HepG2 (cell line): ENCODE results near the gene NOS1. TPM values are rescaled to one million over a fixed set of nuclear protein-coding genes. Genes with fewer than 3 reads are reported as not detected.

Experiments used
- AKAP8 ChIP-seq: sonication (generic); formaldehyde crosslinking; IDR thresholded peaks from 2 replicates; pipeline ENCODE4 v1.5.1; 2020; ENCODE audit warnings: mild to moderate bottlenecking, missing genetic modification reagents
- ARID2 ChIP-seq: sonication (generic); formaldehyde crosslinking; IDR thresholded peaks from 2 replicates; pipeline ENCODE4 v1.8.1; 2022; ENCODE audit warnings: mild to moderate bottlenecking, missing genetic modification reagents, borderline replicate concordance
- ARNT2 ChIP-seq: sonication (generic); formaldehyde crosslinking; IDR thresholded peaks from 2 replicates; pipeline ENCODE4 v1.8.0; 2022; ENCODE audit warnings: mild to moderate bottlenecking, low read depth, missing genetic modification reagents, moderate library complexity
- BCL3 ChIP-seq: sonication (generic); formaldehyde crosslinking; IDR thresholded peaks from 2 replicates; pipeline ENCODE4 v1.5.1; 2020; ENCODE audit warnings: mild to moderate bottlenecking, missing genetic modification reagents, moderate library complexity
- BCL6 ChIP-seq: IDR thresholded peaks from 2 replicates; pipeline ENCODE4 v1.6.1; 2016; ENCODE audit warnings: missing genetic modification reagents, missing compliant biosample characterization
- EEA1 ChIP-seq: sonication (generic); formaldehyde crosslinking; IDR thresholded peaks from 2 replicates; pipeline ENCODE4 v1.5.1; 2020; ENCODE audit warnings: mild to moderate bottlenecking, missing genetic modification reagents, borderline replicate concordance
- KDM2A ChIP-seq: sonication (generic); formaldehyde crosslinking; IDR thresholded peaks from 2 replicates; pipeline ENCODE4 v1.4.0; 2020; ENCODE audit warnings: low read depth, missing genetic modification reagents, borderline replicate concordance
- KDM6A ChIP-seq: IDR thresholded peaks from 2 replicates; pipeline ENCODE4 v1.6.1; 2016; ENCODE audit warnings: low read depth
- KLF6 ChIP-seq: IDR thresholded peaks from 2 replicates; pipeline ENCODE4 v1.8.0; 2016; ENCODE audit warnings: missing biosample characterization, missing genetic modification reagents
- PHF8 ChIP-seq: sonication (generic); formaldehyde crosslinking; IDR thresholded peaks from 2 replicates; pipeline ENCODE4 v1.5.0; 2020; ENCODE audit warnings: missing genetic modification reagents
- RBFOX2 ChIP-seq: fragments of 200-400 bp; formaldehyde crosslinking; IDR thresholded peaks from 2 replicates; pipeline ENCODE4 v1.6.1; 2017; ENCODE audit warnings: low read depth, mild to moderate bottlenecking, low read length
- TGIF2 ChIP-seq: IDR thresholded peaks from 2 replicates; pipeline ENCODE4 v1.6.1; 2016; ENCODE audit warnings: control low read depth, missing compliant biosample characterization
- YEATS4 ChIP-seq: sonication (generic); formaldehyde crosslinking; IDR thresholded peaks from 2 replicates; pipeline ENCODE4 v1.4.0; 2020; ENCODE audit warnings: missing genetic modification reagents, borderline replicate concordance
- ZGPAT ChIP-seq: IDR thresholded peaks from 2 replicates; pipeline ENCODE4 v1.6.1; 2016; ENCODE audit warnings: mild to moderate bottlenecking
- ZIK1 ChIP-seq: sonication (generic); formaldehyde crosslinking; IDR thresholded peaks from 2 replicates; pipeline ENCODE4 v1.5.0; 2020; ENCODE audit warnings: mild to moderate bottlenecking, low read depth, missing genetic modification reagents, borderline replicate concordance
- ZNF274 ChIP-seq: sonication (generic); formaldehyde crosslinking; IDR thresholded peaks from 2 replicates; pipeline ENCODE4 v1.5.1; 2020; ENCODE audit warnings: mild to moderate bottlenecking, missing genetic modification reagents
- ZNF331 ChIP-seq: sonication (generic); formaldehyde crosslinking; IDR thresholded peaks from 2 replicates; pipeline ENCODE4 v1.4.0; 2020; ENCODE audit warnings: missing genetic modification reagents
- ZNF441 ChIP-seq: sonication (generic); formaldehyde crosslinking; IDR thresholded peaks from 2 replicates; pipeline ENCODE4 v1.7.0; 2021; ENCODE audit warnings: missing genetic modification reagents, borderline replicate concordance
- ZNF605 ChIP-seq: sonication (generic); formaldehyde crosslinking; IDR thresholded peaks from 2 replicates; pipeline ENCODE4 v1.8.0; 2022; ENCODE audit warnings: mild to moderate bottlenecking, missing genetic modification reagents
- ZNF607 ChIP-seq: sonication (generic); formaldehyde crosslinking; IDR thresholded peaks from 2 replicates; pipeline ENCODE4 v1.5.1; 2020; ENCODE audit warnings: missing genetic modification reagents, mild to moderate bottlenecking, borderline replicate concordance
- ZNF770 ChIP-seq: sonication (generic); formaldehyde crosslinking; IDR thresholded peaks from 2 replicates; pipeline ENCODE4 v1.5.0; 2020; ENCODE audit warnings: mild to moderate bottlenecking, missing genetic modification reagents
- ZNF788 ChIP-seq: sonication (generic); formaldehyde crosslinking; IDR thresholded peaks from 2 replicates; pipeline ENCODE4 v1.5.0; 2020; ENCODE audit warnings: mild to moderate bottlenecking, missing genetic modification reagents, borderline replicate concordance
- ZSCAN25 ChIP-seq: sonication (generic); formaldehyde crosslinking; IDR thresholded peaks from 2 replicates; pipeline ENCODE4 v1.8.0; 2022; ENCODE audit warnings: mild to moderate bottlenecking, missing genetic modification reagents
- ZSCAN9 ChIP-seq: IDR thresholded peaks from 2 replicates; pipeline ENCODE4 v1.6.1; 2016; ENCODE audit warnings: borderline replicate concordance
- polyA plus RNA-seq, 8 experiments: library from polyadenylated mRNA; depleted of rRNA in 3 of 8; stranded (reverse) in 7 of 8; unstranded in 1 of 8; fragments of >200 nt; fragmentation: Illumina TruSeq in 4 of 8; extraction: Trizol in 4 of 8; gene quantifications; 2 replicates each; pipeline versions ENCODE4 v1.2.1 to v1.2.3, GENCODE V29; 2011 to 2016; ENCODE audit warnings: low read depth in 4 of 8, missing spikeins in 1 of 8, mixed read lengths in 1 of 8; ENCODE audit not compliant: insufficient read depth in 1 of 8
- total RNA-seq, 5 experiments: library from RNA; depleted of rRNA; stranded (reverse); fragments of >200 nt; fragmentation: Illumina TruSeq; extraction: Trizol; gene quantifications; 2 replicates each; pipeline ENCODE4 v1.2.3, GENCODE V29; 2016; ENCODE audit warnings: low read depth in 1 of 5

NOS1 gene
- total and polyA plus RNA-seq, 2 of the 13 experiments (the other 11 are each of a cell fraction or from before 2014, with no cell fraction given) = not detected

- TF ChIP-seq ZNF770 (CRISPR knock-in tag) (0 out of 2 replicates have a peak, but pooled peaks have one; percentile 5), EEA1 (peak; percentile 84; the same call in 1 of the 2 replicates), AKAP8 (CRISPR knock-in tag) (peak; percentile 56; the same call in 1 of the 2 replicates), ARNT2 (CRISPR knock-in tag) (peak; percentile 75; the same call in 1 of the 2 replicates), KDM2A (CRISPR knock-in tag) (peak; percentile 36; the same call in 1 of the 2 replicates), ZIK1 (CRISPR knock-in tag) (0 out of 2 replicates have a peak, but pooled peaks have one; percentile 44), TGIF2 (CRISPR knock-in tag) (peak; percentile 60; the same call in 1 of the 2 replicates), KDM6A (CRISPR knock-in tag) (no peak), ZNF441 (peak; percentile 52; the same call in 1 of the 2 replicates), PHF8 (peak; percentile 94), ZGPAT (CRISPR knock-in tag) (peak; percentile 43; the same call in 1 of the 2 replicates), ZSCAN25 (CRISPR knock-in tag) (no peak; the same call in 1 of the 2 replicates), YEATS4 (CRISPR knock-in tag) (peak; percentile 84; the same call in 1 of the 2 replicates), ZNF788 (CRISPR knock-in tag) (peak; percentile 15; the same call in 1 of the 2 replicates), RBFOX2 (peak; percentile 97), ARID2 (0 out of 2 replicates have a peak, but pooled peaks have one; percentile 48), ZNF607 (CRISPR knock-in tag) (peak; percentile 49; the same call in 1 of the 2 replicates), BCL6 (CRISPR knock-in tag) (0 out of 2 replicates have a peak, but pooled peaks have one; percentile 17), ZNF274 (CRISPR knock-in tag) (peak; percentile 46; the same call in 1 of the 2 replicates), ZSCAN9 (CRISPR knock-in tag) (0 out of 2 replicates have a peak, but pooled peaks have one; percentile 76), ZNF605 (CRISPR knock-in tag) (0 out of 2 replicates have a peak, but pooled peaks have one; percentile 30), KLF6 (CRISPR knock-in tag) (peak; percentile 84; the same call in 1 of the 2 replicates), BCL3 (CRISPR knock-in tag) (peak; percentile 60; the same call in 1 of the 2 replicates), ZNF331 (CRISPR knock-in tag) (peak; percentile 61)
These were observed 171.1 kb downstream of the NOS1 start, which contains the start of gene FBXO21 (continued) for GRCh38 chr12:117190210-117190781.
